ENCODE data around the gene CHRNA9. TPM values are rescaled to one million over a fixed set of nuclear protein-coding genes. Genes with fewer than 3 reads are reported as not detected.

Gene CHRNA9
- total RNA-seq, 2 donors from 2014 or later: not detected

GRCh38 chr4:40347472-40347871 is 12.3 kb downstream of the CHRNA9 start:
- H3K4me3 ChIP-seq: no peak overlapping the region
- ATAC-seq (ENCODE audit: insufficient number of reproducible peaks, low FRiP score, low read depth) (no peak), DNase-seq (ENCODE audit: low spot score) (no peak)
- H3K36me3 ChIP-seq: no peaks in the 10 kb centered on the region
- H3K27me3 ChIP-seq (replicated peaks; ENCODE audit: insufficient read depth): no peaks in the 10 kb centered on the region
- H3K27ac ChIP-seq: no peak overlapping the region
- no peak for TF ChIP-seq CTCF (IDR thresholded peaks at IDR 0.05)
- H3K4me1 ChIP-seq (ENCODE audit: control insufficient read depth in 1 of 2, low read depth in 2 of 2): no peaks in the 10 kb centered on the region
- H3K9me3 ChIP-seq: no peaks in the 10 kb centered on the region

- Histone ChIP-seq H3K4me3 (no peak overlapping the region), H3K4me1 (ENCODE audit: control insufficient read depth in 1 of 2, low read depth in 2 of 2) (no peaks in the 10 kb centered on the region), H3K9me3 (no peaks in the 10 kb centered on the region), H3K36me3 (no peaks in the 10 kb centered on the region), H3K27ac (no peak overlapping the region), H3K27me3 (replicated peaks; ENCODE audit: insufficient read depth) (no peaks in the 10 kb centered on the region)
- DNase-seq (ENCODE audit: low spot score) (no peak), ATAC-seq (ENCODE audit: insufficient number of reproducible peaks, low FRiP score, low read depth) (no peak)
- no peak for TF ChIP-seq CTCF (IDR thresholded peaks at IDR 0.05)
These were observed 12.9 kb downstream of the CHRNA9 start for GRCh38 chr4:40348000-40348399.

- TF ChIP-seq CTCF (IDR thresholded peaks at IDR 0.05): no peak
- Histone ChIP-seq H3K27ac (no peak overlapping the region), H3K27me3 (replicated peaks; ENCODE audit: insufficient read depth) (no peaks in the 10 kb centered on the region), H3K4me3 (no peak overlapping the region), H3K4me1 (ENCODE audit: control insufficient read depth in 1 of 2, low read depth in 2 of 2) (no peaks in the 10 kb centered on the region), H3K36me3 (no peaks in the 10 kb centered on the region), H3K9me3 (no peaks in the 10 kb centered on the region)
- no peak for DNase-seq (ENCODE audit: low spot score)
- ATAC-seq (ENCODE audit: insufficient number of reproducible peaks, low FRiP score, low read depth): no peak
These were observed 14.5 kb downstream of the CHRNA9 start for GRCh38 chr4:40349561-40350198.

GRCh38 chr4:40350627-40351227 is 15.6 kb downstream of the CHRNA9 start:
- H3K36me3 ChIP-seq: no peaks in the 10 kb centered on the region
- ATAC-seq (ENCODE audit: insufficient number of reproducible peaks, low FRiP score, low read depth) (no peak), DNase-seq (ENCODE audit: low spot score) (no peak)
- no peak overlapping the region for H3K4me3 ChIP-seq
- no peaks in the 10 kb centered on the region for H3K27me3 ChIP-seq (replicated peaks; ENCODE audit: insufficient read depth)
- no peak for TF ChIP-seq CTCF (IDR thresholded peaks at IDR 0.05)
- H3K9me3 ChIP-seq: no peaks in the 10 kb centered on the region
- no peak overlapping the region for H3K27ac ChIP-seq
- no peaks in the 10 kb centered on the region for H3K4me1 ChIP-seq (ENCODE audit: control insufficient read depth in 1 of 2, low read depth in 2 of 2)

GRCh38 chr4:40354158-40354557 is 19.0 kb downstream of the CHRNA9 start:
- Histone ChIP-seq H3K4me3 (no peak overlapping the region), H3K27me3 (replicated peaks; ENCODE audit: insufficient read depth) (no peaks in the 10 kb centered on the region), H3K27ac (no peak overlapping the region), H3K9me3 (no peaks in the 10 kb centered on the region), H3K36me3 (no peaks in the 10 kb centered on the region), H3K4me1 (ENCODE audit: control insufficient read depth in 1 of 2, low read depth in 2 of 2) (no peaks in the 10 kb centered on the region)
- TF ChIP-seq CTCF (IDR thresholded peaks at IDR 0.05): no peak
- DNase-seq (ENCODE audit: low spot score) (no peak), ATAC-seq (ENCODE audit: insufficient number of reproducible peaks, low FRiP score, low read depth) (no peak)

All from thoracic aorta (tissue), 2 donors.